ENCODE results near the gene HIF1A.
"Not testable (repeated sequence)": the region's sequence is repeated elsewhere in the genome, so short reads cannot be mapped to it uniquely, and the experiment has no call there.

The HIF1A gene

GRCh38 chr14:61694830-61695694, at the start of gene HIF1A:
HIF1A (plus strand) TSS chr14:61695513; CDS start chr14:61695805, 292 bp downstream.
- peak; percentile 98 for DNase-seq

- DNase-seq, result no peak
These were observed 48.8 kb upstream of the HIF1A start for GRCh38 chr14:61646366-61647116.

DNA sequence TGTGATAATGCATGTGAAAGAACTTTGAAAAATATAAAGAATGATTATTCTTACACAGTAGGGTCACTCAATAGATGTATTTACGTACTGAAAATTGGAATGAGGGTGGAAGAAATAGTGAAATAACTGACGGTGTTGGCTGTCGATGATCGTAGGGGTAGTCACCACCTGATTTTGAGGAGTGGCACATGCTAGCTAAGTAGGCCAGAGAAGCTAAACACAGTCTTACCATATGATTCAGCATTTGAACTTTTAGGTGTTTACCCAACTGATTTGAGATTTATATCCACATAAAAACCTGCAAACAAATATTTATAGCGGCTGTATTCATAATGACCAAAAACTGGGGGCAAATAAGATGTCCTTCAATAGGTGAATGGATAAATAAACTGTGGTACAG, 47.6 kb upstream of the HIF1A start:
- no peak for DNase-seq

DNA sequence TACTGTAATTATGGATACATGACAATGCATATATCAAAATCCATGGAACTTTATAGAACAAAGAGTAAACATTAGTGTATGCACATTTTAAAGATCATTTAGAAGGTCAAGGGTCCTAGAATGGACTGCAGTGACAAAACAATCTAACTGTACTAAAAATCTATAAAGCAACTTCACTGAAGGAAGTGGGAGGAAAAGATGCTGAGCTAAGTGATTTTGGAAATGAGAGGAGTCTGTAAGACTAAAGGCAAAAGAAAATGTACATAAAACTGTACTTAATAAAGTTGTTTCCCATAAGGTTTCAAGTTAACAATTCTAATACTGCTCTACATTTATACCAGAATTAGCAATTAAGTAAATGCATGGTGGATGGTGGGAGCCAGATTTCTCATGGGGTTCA, 46.9 kb upstream of the HIF1A start:
- DNase-seq, result no peak

GRCh38 chr14:61649283-61649682, 46.0 kb upstream of the HIF1A start:
- no peak for DNase-seq

GRCh38 chr14:61651355-61651754, 44.0 kb upstream of the HIF1A start:
- no peak for DNase-seq

DNA sequence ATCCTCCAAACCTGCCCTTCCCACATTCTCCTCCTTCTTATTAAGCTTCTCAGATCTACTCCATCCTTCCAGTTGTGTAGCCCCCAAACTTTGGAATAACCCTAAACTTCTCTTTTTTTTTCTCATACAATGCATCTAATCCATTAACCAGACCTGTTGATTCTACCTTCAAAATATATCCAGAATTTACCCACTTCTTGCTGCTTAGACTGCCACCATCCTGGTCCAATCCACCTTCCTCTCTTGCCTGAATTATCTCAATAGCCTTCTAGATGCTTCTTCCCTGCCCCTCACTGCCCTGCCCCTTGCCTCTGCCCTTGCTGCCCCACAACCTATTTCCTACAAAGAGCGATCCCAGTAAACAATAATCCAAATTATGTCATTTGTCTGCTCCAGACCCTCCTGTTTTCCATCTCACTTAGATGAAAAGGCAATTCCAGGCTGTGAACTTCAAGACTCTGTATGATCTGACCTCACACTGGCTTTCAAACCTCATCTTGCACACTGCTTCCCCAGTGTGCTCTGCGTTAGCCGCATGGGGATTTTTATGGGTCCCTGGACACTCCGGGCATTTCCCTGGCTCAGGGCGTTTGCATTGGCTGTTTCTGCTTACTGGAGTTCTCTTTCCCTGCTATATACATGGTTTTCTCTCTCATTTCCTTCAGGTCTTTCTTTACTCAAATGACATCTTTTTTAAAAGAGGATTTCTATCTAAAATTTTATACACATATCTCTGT, 42.6 kb upstream of the HIF1A start:
- no peak for DNase-seq

GRCh38 chr14:61653507-61653906, 41.8 kb upstream of the HIF1A start:
- DNase-seq, result no peak

GRCh38 chr14:61654026-61654425, 41.3 kb upstream of the HIF1A start:
- DNase-seq, result no peak

- no peak for DNase-seq
These were observed 39.5 kb upstream of the HIF1A start for GRCh38 chr14:61655777-61656176.

GRCh38 chr14:61656341-61656740, 39.0 kb upstream of the HIF1A start:
- no peak for DNase-seq

DNA sequence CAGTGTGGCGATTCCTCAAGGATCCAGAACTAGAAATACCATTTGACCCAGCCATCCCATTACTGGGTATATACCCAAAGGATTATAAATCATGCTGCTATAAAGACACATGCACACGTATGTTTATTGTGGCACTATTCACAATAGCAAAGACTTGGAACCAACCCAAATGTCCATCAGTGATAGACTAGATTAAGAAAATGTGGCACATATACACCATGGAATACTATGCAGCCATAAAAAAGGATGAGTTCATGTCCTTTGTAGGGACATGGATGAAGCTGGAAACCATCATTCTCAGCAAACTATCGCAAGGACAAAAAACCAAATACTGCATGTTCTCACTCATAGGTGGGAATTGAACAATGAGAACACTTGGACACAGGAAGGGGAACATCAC, 37.2 kb upstream of the HIF1A start:
- DNase-seq, result not testable (repeated sequence)

DNA sequence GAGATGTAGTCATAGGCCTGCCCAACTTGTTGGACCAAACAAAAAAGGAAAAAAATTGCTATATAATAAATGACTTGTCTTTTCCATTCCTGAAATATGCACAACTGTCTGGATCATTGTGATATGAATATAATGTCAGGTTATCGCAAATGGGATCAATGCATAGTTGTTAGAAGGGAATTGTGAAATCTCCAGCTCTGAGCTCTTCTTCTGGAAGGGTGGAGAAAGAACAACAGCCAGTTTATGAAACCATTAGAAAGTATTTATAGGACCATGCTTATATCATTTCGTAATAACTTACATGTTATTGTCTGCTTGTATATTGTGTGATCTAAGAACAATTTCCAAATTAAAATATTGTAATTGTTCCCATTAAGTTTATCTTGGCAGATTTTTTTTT, 35.7 kb upstream of the HIF1A start:
- no peak for DNase-seq

- no peak for DNase-seq
These were observed 33.6 kb upstream of the HIF1A start for GRCh38 chr14:61661471-61662400.

DNA sequence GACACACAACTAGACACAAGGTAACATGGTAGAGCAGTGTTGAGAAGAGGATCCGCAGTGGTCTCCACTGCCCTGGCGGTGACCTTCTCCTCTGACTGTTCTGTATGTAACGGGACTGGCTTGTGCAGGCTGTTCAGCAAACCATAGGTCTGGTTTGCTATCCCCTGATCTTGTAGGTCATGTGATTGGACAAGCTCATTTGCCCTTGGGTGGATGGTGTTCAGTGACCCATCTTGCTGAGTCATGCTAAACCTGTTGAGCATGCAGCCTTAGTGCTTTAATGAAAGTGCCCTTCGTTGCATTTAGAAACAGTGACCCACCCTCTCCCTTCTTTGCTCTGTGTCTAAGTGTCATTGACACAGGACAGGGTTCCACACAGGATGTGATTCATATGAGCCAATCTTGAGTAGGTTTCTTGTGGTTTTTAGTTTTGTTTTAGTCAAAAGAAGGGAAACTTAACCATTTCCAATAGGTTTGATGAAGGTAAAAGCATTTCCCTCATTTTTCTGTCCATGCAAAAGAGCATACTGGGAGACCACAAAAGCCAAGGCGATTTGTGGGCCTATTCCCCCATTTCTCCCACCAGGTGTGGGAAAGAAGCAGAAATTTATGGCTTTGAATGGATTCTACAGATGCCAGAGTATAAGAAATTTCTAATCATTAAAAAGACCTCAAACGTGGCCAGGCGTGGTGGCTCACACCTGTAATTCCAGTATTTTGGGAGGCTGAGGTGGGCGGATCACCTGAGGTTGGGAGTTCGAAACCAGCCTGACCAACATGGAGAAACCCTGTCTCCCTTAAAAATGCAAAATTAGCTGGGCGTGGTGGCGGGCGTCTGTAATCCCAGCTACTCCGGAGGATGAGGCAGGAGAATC, 32.6 kb upstream of the HIF1A start:
- peak; percentile 67 for DNase-seq

DNA sequence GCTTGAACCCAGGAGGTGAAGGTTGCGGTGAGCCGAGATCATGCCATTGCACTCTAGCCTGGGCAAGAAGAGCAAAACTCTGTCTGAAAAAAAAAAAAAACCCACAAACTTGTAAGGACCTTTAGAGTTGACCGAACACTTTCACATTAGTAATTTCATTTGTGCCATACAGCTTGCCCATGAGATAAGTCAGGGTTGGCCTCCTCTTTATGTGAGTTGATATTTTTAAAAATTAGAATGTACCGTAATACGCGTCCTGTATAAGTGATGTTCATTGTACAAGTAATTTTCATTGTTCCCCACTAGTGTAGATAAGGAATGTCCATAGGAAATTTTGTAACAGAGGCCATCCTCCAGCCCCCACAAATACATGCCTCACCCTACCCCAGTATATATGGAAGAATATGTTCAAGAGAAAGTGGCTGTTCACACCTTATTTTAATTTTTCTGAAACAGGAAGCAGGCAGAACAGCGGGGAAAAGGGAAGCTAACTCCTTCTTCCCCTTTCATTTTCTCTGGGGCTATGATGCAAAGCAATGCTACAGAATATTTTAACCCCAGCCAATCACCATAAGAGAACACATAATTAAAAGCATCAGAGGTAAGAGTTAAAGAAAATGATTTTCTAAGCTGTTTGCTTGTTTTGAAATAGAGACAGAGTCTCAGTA, 31.9 kb upstream of the HIF1A start:
- no peak for DNase-seq

DNA sequence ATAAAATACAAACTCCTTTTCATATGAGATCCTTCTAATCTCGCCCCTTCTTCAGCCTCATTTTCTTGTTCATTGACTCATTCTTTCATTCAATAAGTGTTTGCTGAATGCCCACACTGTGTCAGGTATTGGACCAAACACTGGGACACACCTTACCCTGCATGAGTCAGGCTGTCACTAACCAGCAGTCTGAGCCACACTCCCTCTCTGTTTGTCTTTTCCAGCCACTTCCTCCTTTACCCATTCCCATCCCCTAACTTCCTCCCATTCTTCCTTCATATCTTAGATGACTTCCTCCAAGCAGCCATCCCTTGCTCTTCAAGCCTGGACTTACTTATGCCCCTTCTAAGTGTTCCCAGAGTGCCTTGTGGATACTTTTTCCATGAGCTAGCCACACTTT, 27.0 kb upstream of the HIF1A start:
- DNase-seq, result peak; percentile 42

GRCh38 chr14:61670576-61670975, 24.7 kb upstream of the HIF1A start:
- DNase-seq, result no peak

DNA sequence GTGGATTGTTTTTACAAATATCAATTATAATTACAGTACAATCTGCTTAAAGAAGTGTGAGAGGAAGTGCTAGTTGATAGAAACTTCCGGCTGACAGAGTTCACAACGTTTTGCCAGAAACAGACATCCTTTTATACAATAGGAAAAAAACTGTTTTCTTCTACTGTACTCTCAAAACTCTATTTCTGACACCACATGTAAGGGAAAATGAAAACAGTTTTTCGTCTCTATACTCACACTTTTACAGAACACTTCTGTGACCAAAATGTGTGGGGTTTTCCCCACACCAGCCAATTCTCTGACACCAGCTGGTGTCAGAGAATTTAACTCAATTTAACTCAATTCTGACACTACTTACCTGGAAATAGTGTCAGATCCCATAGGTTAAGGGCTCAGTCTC, 24.2 kb upstream of the HIF1A start:
- DNase-seq, result peak; percentile 46

DNA sequence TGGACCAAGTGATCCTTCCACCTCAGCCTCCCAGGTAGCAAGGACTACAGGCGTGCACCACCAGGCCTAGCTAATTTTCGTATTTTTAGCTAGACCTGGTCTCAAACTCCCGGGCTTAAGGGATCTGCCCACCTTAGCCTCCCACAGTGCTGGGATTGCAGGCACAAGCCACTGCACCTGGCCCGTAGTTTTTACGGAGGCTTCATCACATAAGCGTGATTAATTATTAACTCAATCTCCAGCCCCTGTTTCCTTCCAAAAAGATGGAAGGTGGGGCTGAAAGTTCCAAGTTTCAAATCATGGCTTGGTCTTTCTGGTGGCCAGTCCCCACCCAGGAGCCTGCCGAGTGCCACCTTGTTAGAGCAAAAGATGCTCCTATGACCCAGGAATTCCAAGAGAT, 22.5 kb upstream of the HIF1A start:
- no peak for DNase-seq

GRCh38 chr14:61673305-61673704, 22.0 kb upstream of the HIF1A start:
- no peak for DNase-seq

Data from activated CD4-positive, alpha-beta T cell treated with anti-CD3 and anti-CD28 coated beads for 48 hours (primary cell).